ENCODE measurements around the gene UBAC2. TPM values are rescaled to one million over a fixed set of nuclear protein-coding genes. Genes with fewer than 3 reads are reported as not detected.

UBAC2 gene
- total and polyA plus RNA-seq, 2 experiments from 2014 or later = 78.2 to 83.1 TPM

- DNase-seq (ENCODE audit: low spot score) = no peak
- H3K79me2 ChIP-seq = peaks cover 3% of the 10 kb centered on the region
- no peak overlapping the region for H2AFZ ChIP-seq
- no peaks in the 10 kb centered on the region for H3K9me3 ChIP-seq (ENCODE audit: low read depth)
- no peak overlapping the region for H3K4me2 ChIP-seq
- no peak for TF ChIP-seq CTCF (IDR thresholded peaks at IDR 0.05; ENCODE audit: poor library complexity)
- no peak for TF ChIP-seq EZH2 (IDR thresholded peaks at IDR 0.05; ENCODE audit: borderline replicate concordance)
- TF ChIP-seq EZH2phosphoT487 (IDR thresholded peaks at IDR 0.05; ENCODE audit: low read depth, severe bottlenecking, unreplicated experiment) = no peak
- no peak overlapping the region for H3K4me3 ChIP-seq
- no peak overlapping the region for H3K27ac ChIP-seq
- H3K27me3 ChIP-seq = no peaks in the 10 kb centered on the region
- no peaks in the 10 kb centered on the region for H4K20me1 ChIP-seq (ENCODE audit: insufficient read depth, poor library complexity, severe bottlenecking)
- 93% methylated on average over 10 of the region's 10 CpGs for WGBS (ENCODE audit: low lambda C conversion rate, missing lambda C conversion rate)
- H3K4me1 ChIP-seq (ENCODE audit: insufficient read depth) = no peaks in the 10 kb centered on the region
- H3K36me3 ChIP-seq (replicated peaks; ENCODE audit: insufficient read depth, low read depth) = no peaks in the 10 kb centered on the region
- H3K9me2 ChIP-seq (replicated peaks; ENCODE audit: insufficient read depth) = no peaks in the 10 kb centered on the region
Observed at GRCh38 chr13:99255271-99255670, 54.6 kb downstream of the UBAC2 start.

GRCh38 chr13:99256283-99256682 is 55.6 kb downstream of the UBAC2 start:
- no peak overlapping the region for H3K4me2 ChIP-seq

GRCh38 chr13:99256709-99257108 is 56.1 kb downstream of the UBAC2 start:
- Histone ChIP-seq H3K4me1 (ENCODE audit: insufficient read depth) (no peaks in the 10 kb centered on the region), H3K79me2 (peaks cover 3% of the 10 kb centered on the region), H2AFZ (no peak overlapping the region), H3K9me2 (replicated peaks; ENCODE audit: insufficient read depth) (no peaks in the 10 kb centered on the region), H3K4me2 (no peak overlapping the region), H3K4me3 (no peak overlapping the region), H3K27me3 (no peaks in the 10 kb centered on the region), H3K27ac (no peak overlapping the region), H3K9me3 (ENCODE audit: low read depth) (no peaks in the 10 kb centered on the region), H4K20me1 (ENCODE audit: insufficient read depth, poor library complexity, severe bottlenecking) (no peaks in the 10 kb centered on the region), H3K36me3 (replicated peaks; ENCODE audit: insufficient read depth, low read depth) (no peaks in the 10 kb centered on the region)
- WGBS (ENCODE audit: low lambda C conversion rate, missing lambda C conversion rate) = 90% methylated on average over 3 of the region's 3 CpGs
- no peak for TF ChIP-seq EZH2 (IDR thresholded peaks at IDR 0.05; ENCODE audit: borderline replicate concordance)
- no peak for TF ChIP-seq CTCF (IDR thresholded peaks at IDR 0.05; ENCODE audit: poor library complexity)
- TF ChIP-seq EZH2phosphoT487 (IDR thresholded peaks at IDR 0.05; ENCODE audit: low read depth, severe bottlenecking, unreplicated experiment) = no peak
- DNase-seq (ENCODE audit: low spot score) = no peak

More at GRCh38 chr13:99256283-99256682, 55.6 kb downstream of the UBAC2 start:
- 90% methylated on average over 2 of the region's 2 CpGs for WGBS (ENCODE audit: low lambda C conversion rate, missing lambda C conversion rate)
- no peaks in the 10 kb centered on the region for H3K9me3 ChIP-seq (ENCODE audit: low read depth)
- no peak for TF ChIP-seq EZH2phosphoT487 (IDR thresholded peaks at IDR 0.05; ENCODE audit: low read depth, severe bottlenecking, unreplicated experiment)
- no peak for TF ChIP-seq EZH2 (IDR thresholded peaks at IDR 0.05; ENCODE audit: borderline replicate concordance)
- no peak for TF ChIP-seq CTCF (IDR thresholded peaks at IDR 0.05; ENCODE audit: poor library complexity)
- H3K36me3 ChIP-seq (replicated peaks; ENCODE audit: insufficient read depth, low read depth) = no peaks in the 10 kb centered on the region
- H3K27ac ChIP-seq = no peak overlapping the region
- H3K4me3 ChIP-seq = no peak overlapping the region
- H4K20me1 ChIP-seq (ENCODE audit: insufficient read depth, poor library complexity, severe bottlenecking) = no peaks in the 10 kb centered on the region
- H3K9me2 ChIP-seq (replicated peaks; ENCODE audit: insufficient read depth) = no peaks in the 10 kb centered on the region
- DNase-seq (ENCODE audit: low spot score) = no peak
- H3K4me1 ChIP-seq (ENCODE audit: insufficient read depth) = no peaks in the 10 kb centered on the region
- H2AFZ ChIP-seq = no peak overlapping the region
- no peaks in the 10 kb centered on the region for H3K27me3 ChIP-seq
- H3K79me2 ChIP-seq = peaks cover 3% of the 10 kb centered on the region

- Histone ChIP-seq H3K4me2 (no peak overlapping the region), H3K79me2 (peaks cover 3% of the 10 kb centered on the region), H3K4me3 (no peak overlapping the region), H3K36me3 (replicated peaks; ENCODE audit: insufficient read depth, low read depth) (no peaks in the 10 kb centered on the region), H3K27me3 (no peaks in the 10 kb centered on the region), H4K20me1 (ENCODE audit: insufficient read depth, poor library complexity, severe bottlenecking) (no peaks in the 10 kb centered on the region), H2AFZ (no peak overlapping the region), H3K27ac (no peak overlapping the region), H3K9me2 (replicated peaks; ENCODE audit: insufficient read depth) (no peaks in the 10 kb centered on the region), H3K9me3 (ENCODE audit: low read depth) (no peaks in the 10 kb centered on the region), H3K4me1 (ENCODE audit: insufficient read depth) (no peaks in the 10 kb centered on the region)
- WGBS (ENCODE audit: low lambda C conversion rate, missing lambda C conversion rate) = 90% methylated on average over 2 of the region's 2 CpGs
- TF ChIP-seq EZH2phosphoT487 (IDR thresholded peaks at IDR 0.05; ENCODE audit: low read depth, severe bottlenecking, unreplicated experiment) (no peak), EZH2 (IDR thresholded peaks at IDR 0.05; ENCODE audit: borderline replicate concordance) (no peak), CTCF (IDR thresholded peaks at IDR 0.05; ENCODE audit: poor library complexity) (no peak)
- no peak for DNase-seq (ENCODE audit: low spot score)
Observed at GRCh38 chr13:99257291-99257690, 56.6 kb downstream of the UBAC2 start.

All from hepatocyte (in vitro differentiated cells).